ENCODE data around the gene TFF1.
"Not testable (repeated sequence)": the region's sequence is repeated elsewhere in the genome, so short reads cannot be mapped to it uniquely, and the experiment has no call there.

GRCh38 chr21:42408718-42409117, 42.4 kb upstream of the TFF1 start:
- not testable (repeated sequence) for TF ChIP-seq CTCF (IDR thresholded peaks at IDR 0.05; ENCODE audit: borderline replicate concordance, extremely low read depth, low read length, poor library complexity, severe bottlenecking); EZH2 (IDR thresholded peaks at IDR 0.05; ENCODE audit: borderline replicate concordance, low read depth, low read length, severe bottlenecking)
